Smooth muscle cell of trachea (primary cell): Measurements from ENCODE around the gene OR6Q1. TPM values are rescaled to one million over a fixed set of nuclear protein-coding genes. Genes with fewer than 3 reads are reported as not detected.

Experiments
- total RNA-seq: library from RNA; depleted of rRNA; stranded (reverse); fragments of >200 nt; gene quantifications from 2 replicates; pipeline ENCODE4 v1.2.1, GENCODE V29; 2014

OR6Q1 gene, protein sequence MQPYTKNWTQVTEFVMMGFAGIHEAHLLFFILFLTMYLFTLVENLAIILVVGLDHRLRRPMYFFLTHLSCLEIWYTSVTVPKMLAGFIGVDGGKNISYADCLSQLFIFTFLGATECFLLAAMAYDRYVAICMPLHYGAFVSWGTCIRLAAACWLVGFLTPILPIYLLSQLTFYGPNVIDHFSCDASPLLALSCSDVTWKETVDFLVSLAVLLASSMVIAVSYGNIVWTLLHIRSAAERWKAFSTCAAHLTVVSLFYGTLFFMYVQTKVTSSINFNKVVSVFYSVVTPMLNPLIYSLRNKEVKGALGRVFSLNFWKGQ
- total RNA-seq, result not detected in 2 replicates

DNA sequence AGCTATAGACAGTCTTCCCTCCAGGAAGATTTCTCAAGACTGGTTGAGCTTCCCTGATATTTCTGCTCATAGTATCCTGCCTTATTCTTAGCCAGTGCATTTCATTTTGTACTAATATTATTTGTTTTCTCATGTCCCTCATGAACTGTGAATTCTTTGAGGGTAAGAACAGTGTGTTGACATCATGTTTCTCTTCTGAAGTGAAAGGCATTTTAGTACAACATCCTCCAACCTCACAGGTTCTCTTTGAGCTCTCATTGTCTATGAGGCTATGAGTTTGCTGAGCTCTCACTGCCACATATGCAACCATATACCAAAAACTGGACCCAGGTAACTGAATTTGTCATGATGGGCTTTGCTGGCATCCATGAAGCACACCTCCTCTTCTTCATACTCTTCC is at the start of gene OR6Q1:
OR6Q1 (plus strand) TSS at position 301 of the 400 bp plus-strand sequence; CDS start at position 301, 0 bp downstream.

GRCh38 chr11:58023435-58023931 is 7.3 kb upstream of the OR6Q1 start, which contains the start of gene OR9Q1:
TSS of gene OR9Q1 (plus strand) at chr11:58023881. CDS start at chr11:58179445, 155,564 bp downstream.

Other genes starting within 250 kb of the OR6Q1 start
- gene OR9Q1, start 7.1 kb upstream of the OR6Q1 start, total RNA-seq, result not detected in 2 replicates
- gene OR9I1, start 94.6 kb downstream of the OR6Q1 start, total RNA-seq, result not detected in 2 replicates
- not detected in 2 replicates for gene OR9Q2, start 158.1 kb downstream of the OR6Q1 start, total RNA-seq
- not detected in 2 replicates for gene OR1S2, start 173.2 kb downstream of the OR6Q1 start, total RNA-seq
- gene OR1S1, start 181.8 kb downstream of the OR6Q1 start, total RNA-seq, result not detected in 2 replicates
- gene OR10Q1, start 198.0 kb downstream of the OR6Q1 start, total RNA-seq, result not detected in 2 replicates
- not detected in 2 replicates for gene OR10W1, start 237.3 kb downstream of the OR6Q1 start, total RNA-seq